ENCODE data around the gene GSKIP. TPM values are rescaled to one million over a fixed set of nuclear protein-coding genes. Genes with fewer than 3 reads are reported as not detected.
"Not testable (repeated sequence)": the region's sequence is repeated elsewhere in the genome, so short reads cannot be mapped to it uniquely, and the experiment has no call there.

The GSKIP gene
- 19.1 TPM for polyA plus RNA-seq (2013, experiment 1 of 2; ENCODE audit: insufficient read length)
- polyA plus RNA-seq (2013, experiment 2 of 2; ENCODE audit: insufficient read length), result 20.9 TPM

DNA sequence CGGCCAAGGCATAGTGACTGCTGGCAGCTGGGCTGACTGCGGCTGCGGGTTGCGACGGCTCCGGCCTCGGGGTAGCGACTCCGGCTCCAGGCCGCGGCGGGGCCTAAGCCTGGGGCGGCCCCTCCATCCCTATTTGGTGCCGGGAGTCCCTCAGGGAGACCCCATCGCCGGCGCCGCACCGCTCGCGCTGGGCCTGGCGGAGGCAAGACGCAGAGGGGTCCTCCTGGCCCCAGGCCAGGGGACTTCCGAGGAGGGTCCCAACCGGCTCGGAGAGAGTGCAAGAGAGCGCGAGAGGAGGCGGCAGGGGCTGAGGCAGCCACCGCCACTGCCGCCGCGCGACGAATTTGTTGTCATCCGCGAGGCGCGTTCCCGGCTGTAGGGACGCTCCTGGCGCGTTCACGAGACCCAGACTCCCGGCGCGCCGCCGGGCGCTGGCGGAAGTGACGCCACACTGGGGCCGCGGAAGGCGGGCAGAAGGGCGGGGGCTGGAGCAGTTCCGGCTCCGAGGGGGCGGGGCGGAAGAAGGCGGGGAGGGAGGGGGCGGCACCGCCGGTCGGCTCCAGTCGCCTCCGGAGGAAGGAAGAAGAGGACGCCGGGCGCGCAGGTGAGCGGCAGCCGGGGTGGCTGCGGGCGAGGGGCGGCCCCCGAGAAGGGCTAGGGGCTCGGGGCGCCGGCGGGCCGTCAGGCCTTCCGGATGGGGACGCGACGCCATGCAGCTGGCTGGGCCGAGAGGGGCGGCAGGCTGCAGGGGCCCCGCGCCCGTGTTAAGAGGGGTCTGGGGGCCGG is at the start of gene GSKIP, which contains the start of gene ATG2B:
Gene GSKIP (plus strand): TSS at position 562 of the 786 bp plus-strand sequence. CDS start 18,722 bp downstream, outside the sequence.
Gene ATG2B (minus strand): TSS at position 377 of the 786 bp plus-strand sequence. CDS start 365 bp downstream, at position 12.
- peak; percentile 92 for DNase-seq

DNA sequence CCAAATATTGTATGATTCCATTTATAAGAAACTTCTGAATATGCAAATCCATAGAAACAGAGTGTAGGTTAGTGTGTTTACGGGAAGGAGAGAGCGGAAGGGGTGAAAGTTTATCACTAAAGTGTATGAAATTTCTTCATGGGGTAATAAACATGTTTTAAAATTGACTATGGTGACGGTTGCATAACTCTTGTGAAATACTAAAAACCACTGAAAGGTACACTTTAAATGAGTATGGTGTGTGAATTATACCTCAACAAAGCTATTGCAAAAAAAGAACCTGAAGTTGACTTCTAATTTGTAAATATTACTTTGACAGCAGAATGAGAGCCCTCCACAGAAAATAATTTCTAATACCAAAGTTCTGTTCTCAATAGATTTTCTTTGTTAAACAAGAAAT is 47.2 kb upstream of the GSKIP start:
- DNase-seq, result no peak

GRCh38 chr14:96318836-96319235 is 44.5 kb upstream of the GSKIP start:
- DNase-seq, result no peak

GRCh38 chr14:96320605-96321004 is 42.7 kb upstream of the GSKIP start:
- DNase-seq, result no peak

DNA sequence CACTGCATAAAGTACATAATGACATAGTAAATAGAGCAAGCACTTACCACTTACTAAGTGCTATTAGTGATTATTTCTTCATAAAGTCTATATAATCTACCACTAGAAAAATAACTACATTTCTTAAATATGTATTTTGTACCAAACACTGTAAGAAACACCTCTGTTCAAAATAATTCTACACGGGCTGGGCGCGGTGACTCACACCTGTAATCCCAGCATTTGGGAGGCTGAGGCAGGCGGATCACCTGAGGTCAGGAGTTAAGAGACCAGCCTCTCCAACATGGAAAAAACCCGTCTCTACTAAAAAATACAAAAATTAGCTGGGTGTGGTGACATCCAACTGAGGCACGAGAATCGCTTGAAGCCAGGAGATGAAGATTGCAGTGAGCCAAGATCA is 39.1 kb upstream of the GSKIP start:
- DNase-seq, result no peak

DNA sequence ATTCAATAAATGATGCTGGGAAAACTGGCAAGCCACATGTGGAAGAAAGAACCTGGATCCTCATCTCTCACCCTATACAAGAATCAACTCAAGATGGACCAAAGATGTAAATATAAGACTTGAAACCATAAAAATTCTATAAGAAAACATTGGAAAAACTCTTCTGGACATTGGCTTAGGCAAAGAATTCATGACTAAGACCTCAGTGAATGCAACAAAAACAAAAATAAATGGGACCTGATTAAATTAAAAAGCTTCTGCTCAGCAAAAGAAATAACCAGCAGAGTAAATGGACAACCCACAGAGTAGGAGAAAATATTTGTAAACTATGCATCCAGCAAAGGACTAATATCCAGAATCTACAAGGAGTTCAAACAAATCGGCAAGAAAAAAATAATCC is 24.8 kb upstream of the GSKIP start:
- peak; percentile 54 for DNase-seq

DNA sequence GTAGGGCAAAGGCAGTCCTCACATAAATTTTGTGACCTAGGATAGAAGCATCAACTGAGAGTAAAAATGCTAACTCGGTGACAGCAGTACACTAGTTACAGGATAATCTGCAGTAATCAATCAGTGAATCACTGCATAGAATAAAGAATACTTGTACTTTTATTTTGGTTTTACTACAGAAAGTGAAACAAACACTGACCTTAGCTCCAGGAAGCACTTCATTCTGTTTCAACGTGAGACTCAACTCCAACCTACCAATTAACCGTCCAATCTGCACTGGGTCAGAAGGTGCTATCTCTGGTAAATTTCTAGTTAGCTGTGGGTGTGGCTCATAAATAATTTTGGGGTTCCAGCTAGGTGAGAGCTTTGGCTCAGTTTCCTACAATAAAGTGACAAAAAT is 22.0 kb upstream of the GSKIP start:
- DNase-seq, result no peak

DNA sequence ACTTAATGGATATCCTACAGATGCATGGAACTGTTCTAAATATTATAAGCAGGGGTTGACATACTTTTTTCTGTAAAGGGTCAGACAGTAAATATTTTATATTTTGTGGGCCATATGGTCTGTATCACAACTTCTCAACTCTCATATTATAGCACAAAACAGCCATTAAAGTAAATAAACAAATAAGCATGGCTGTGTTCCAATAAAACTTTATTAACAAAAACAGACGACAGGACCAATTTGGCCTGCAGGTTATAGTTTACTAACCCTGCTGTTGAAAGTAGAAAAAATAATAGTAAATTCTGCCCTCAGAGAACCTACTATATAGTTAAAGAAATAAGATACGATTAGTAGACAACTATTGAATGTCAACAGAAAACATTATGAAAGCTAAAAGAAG is 17.7 kb upstream of the GSKIP start:
- DNase-seq, result no peak

DNA sequence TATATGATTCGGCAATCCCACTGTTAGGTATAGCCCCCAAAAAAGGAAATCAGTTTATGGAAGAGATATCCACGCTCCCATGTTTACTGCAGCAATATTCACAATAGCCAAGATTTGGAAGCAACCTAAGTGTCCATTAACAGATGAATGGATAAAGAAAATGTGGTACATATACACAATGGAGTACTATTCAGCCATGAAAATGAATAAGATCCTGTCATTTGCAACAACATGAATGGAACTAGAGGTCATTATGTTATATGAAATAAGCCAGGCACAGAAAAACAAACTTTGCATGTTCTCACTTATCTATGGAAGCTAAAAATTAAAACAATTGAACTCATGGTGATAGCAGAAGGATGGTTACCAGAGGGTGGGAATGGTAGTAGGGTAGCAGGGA is 15.4 kb upstream of the GSKIP start:
- DNase-seq, result not testable (repeated sequence)

- DNase-seq, result no peak
Measured at GRCh38 chr14:96349286-96350075, 13.8 kb upstream of the GSKIP start.

DNA sequence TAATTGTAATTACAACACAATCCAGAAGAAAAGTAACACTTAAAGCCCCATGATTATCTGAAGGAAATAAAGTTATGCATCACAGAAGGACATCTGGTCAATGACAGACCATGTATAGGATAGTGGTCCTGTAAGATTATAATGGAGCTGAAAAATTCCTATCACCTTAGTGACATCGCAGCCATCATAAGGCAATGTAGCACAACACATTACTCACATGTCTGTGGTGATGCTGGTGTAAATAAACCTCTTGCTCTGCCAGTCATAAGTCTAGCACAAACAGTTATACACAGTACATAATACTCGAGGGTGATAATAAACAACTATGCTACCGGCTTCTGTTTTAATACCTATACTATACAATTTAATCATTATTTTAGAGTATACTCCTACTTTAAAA is 11.3 kb upstream of the GSKIP start:
- DNase-seq, result no peak

GRCh38 chr14:96352708-96353107 is 10.6 kb upstream of the GSKIP start:
- DNase-seq, result no peak

GRCh38 chr14:96354246-96354645 is 9.1 kb upstream of the GSKIP start:
- DNase-seq, result no peak

GRCh38 chr14:96357216-96357615 is 6.1 kb upstream of the GSKIP start:
- no peak for DNase-seq

- DNase-seq, result no peak
Measured at GRCh38 chr14:96359959-96360358, 3.4 kb upstream of the GSKIP start.

DNA sequence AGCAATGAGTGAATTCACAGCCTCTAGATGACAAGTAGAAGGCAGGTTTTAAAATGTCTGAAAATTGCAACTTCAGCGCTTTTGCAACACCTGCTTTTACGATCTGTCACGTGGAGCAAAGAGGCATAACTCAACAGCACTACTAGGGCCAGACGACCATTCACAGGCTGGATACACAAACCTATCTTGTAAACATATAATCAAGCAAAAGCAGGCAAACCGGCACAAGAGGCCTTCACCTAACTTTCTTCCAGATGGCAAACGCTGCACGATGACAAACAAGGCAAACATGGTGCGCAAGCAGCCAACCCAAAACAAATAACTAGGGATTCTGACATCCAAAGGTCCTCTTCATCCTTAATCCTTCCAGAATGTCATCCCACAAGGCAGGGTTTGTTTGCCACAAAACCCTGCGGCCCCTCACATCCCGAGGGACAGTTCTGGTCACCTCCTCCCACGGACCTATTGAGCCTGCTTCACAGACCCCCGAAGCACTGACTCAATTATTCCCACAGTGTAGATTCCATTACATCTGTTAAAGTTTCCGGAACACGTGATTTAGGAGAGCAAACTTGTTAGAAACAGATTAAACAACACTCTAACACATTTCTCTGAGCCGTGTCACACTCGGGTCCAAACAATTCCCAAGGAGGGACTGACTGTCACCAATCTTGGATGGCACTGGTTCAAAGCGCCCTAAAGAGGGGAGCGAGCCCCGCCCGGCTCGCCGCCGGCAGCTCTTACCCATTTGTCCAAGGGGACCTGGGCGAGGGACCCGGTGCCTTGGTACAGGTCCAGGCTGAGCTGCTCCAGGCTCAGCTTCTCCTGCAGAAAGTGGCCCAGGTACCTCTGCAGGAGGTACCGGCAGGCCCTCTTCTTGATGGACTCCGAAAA is 1.0 kb upstream of the GSKIP start:
- no peak for DNase-seq

DNA sequence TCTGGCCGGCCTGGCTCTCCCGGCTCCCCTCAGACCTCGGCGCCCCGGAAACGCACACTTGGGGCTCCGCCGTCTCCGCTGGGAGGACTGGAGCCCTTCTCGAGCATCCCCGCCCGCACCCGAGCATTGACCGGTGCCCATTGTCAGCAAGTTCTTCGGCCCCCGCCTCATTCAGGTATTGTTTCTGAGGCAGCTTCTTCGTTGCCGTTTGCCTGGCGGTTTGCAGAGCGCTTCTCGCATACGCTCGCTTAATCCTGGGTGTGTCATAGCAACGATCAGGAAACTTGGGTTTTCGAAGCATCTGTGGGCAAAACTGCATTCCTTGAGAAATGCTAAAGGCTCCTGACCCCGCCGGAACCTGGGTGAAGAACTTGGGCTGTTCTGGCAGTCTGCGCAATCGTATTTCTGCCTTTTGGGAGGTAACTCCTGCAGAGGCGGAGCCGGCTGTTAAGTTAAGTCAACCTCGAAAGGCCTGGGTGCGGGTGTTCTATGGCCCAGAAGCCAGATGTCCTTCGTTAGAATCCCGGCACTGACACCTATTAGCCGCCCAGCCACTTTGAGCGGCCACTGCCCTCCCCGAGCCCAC is 518 bp downstream of the GSKIP start:
- peak; percentile 26 for DNase-seq

DNA sequence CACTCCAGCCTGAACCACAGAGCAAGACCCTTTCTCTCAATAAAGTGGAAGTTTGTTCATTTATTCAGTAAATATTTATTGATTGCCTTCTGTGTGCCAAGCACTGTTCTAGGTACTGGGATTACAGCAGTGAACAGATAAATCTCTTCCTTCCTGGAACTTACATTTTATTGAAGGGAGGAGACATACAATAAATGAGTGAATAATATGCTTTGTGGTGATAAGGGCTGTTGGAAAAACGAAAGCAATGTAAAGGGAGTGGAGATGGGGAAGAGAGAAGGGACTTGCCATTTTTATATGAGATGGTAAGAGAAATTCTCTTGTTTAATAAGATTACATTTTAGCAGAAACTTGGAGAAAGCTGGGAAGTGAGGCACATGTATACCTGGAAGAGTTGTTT is 1.6 kb downstream of the GSKIP start:
- no peak for DNase-seq

GRCh38 chr14:96368534-96368933 is 5.2 kb downstream of the GSKIP start:
- DNase-seq, result no peak

DNA sequence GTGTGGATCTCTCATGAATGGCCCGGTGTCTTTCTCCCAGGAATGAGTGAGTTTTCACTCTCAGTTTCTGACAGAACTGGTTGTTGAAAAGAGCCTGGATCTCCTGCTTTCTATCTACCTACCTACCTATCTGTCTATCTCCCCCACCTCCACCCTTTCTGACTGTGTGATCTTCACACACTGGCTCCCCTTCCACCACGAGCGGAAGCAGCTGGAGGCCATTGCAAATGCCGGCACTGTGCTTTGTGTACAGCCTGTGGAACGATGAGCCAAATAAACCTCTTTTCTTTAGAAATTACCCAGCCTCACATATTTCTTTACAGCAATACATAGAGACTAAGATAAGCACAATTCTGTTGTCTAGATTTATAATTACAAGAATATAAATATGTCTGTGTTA is 7.2 kb downstream of the GSKIP start:
- DNase-seq, result no peak

- no peak for DNase-seq
Measured at GRCh38 chr14:96373538-96373937, 10.2 kb downstream of the GSKIP start.

DNA sequence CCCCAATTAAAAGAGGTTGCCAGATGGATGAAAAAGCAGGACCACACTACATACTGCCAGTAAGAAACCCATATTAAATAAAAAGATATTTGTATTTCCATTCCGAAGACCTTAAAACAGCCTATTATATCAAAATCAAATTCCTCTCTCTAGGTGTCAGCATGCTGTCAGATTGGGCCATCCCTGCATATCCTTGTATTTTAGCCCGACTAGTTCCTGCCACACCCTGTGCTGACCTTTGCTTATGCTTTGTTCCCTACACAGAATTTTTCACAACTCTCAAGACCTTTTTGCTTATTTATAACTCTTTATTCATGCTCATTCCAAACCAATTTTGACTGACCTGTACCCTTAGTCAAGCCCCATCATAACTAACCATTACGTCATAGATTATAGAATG is 12.8 kb downstream of the GSKIP start:
- DNase-seq, result no peak
